ENCODE measurements around the gene STH.

The STH gene

GRCh38 chr17:46024590-46024989 lies 25.5 kb downstream of the STH start:
- Histone ChIP-seq H3K27ac (ENCODE audit: low read depth, low read length) (no peak overlapping the region), H3K4me1 (ENCODE audit: control insufficient read depth in 1 of 2, insufficient read depth in 2 of 2, low read length in 2 of 2) (no peaks in the 10 kb centered on the region), H3K4me3 (ENCODE audit: low read depth, low read length) (no peak overlapping the region), H4K12ac (ENCODE audit: low read depth, low read length) (no peak overlapping the region), H3K79me2 (ENCODE audit: control insufficient read depth, insufficient read depth, low read length, poor library complexity) (no peaks in the 10 kb centered on the region), H3K18ac (ENCODE audit: low read length) (no peak overlapping the region), H2BK120ac (ENCODE audit: insufficient read depth, low read length, poor library complexity) (no peak overlapping the region), H3K27me3 (ENCODE audit: insufficient read depth, low read length) (no peaks in the 10 kb centered on the region), H3K9ac (ENCODE audit: low read length) (no peak overlapping the region), H3K4me2 (ENCODE audit: low read length) (no peak overlapping the region), H2AFZ (ENCODE audit: insufficient read depth, low read length, poor library complexity) (no peak overlapping the region), H2AK5ac (ENCODE audit: low read length) (no peak overlapping the region), H3K4ac (ENCODE audit: low read depth, low read length) (no peak overlapping the region), H3K36me3 (ENCODE audit: control insufficient read depth in 1 of 2, insufficient read depth in 2 of 2, low read length in 2 of 2) (peaks cover 39 to 56% of the 10 kb centered on the region in 2 experiments), H4K8ac (ENCODE audit: low read depth, low read length) (no peak overlapping the region), H4K91ac (ENCODE audit: low read depth, low read length) (no peak overlapping the region), H2BK12ac (ENCODE audit: low read length) (no peak overlapping the region), H3K79me1 (ENCODE audit: low read length) (no peaks in the 10 kb centered on the region), H2BK5ac (ENCODE audit: low read depth, low read length, poor library complexity) (no peak overlapping the region), H3K9me3 (ENCODE audit: insufficient read depth, low read depth, low read length) (peaks cover 3% of the 10 kb centered on the region), H3K14ac (ENCODE audit: low read length) (no peak overlapping the region), H3K23ac (ENCODE audit: low read length) (no peak overlapping the region)
- WGBS (ENCODE audit: extremely low coverage, insufficient coverage, insufficient read length), result no CpG with 5 or more reads among the region's 14 CpGs
- no peak for DNase-seq

GRCh38 chr17:46025060-46025459 lies 26.0 kb downstream of the STH start:
- Histone ChIP-seq H3K79me1 (ENCODE audit: low read length) (no peaks in the 10 kb centered on the region), H4K91ac (ENCODE audit: low read depth, low read length) (no peak overlapping the region), H3K23ac (ENCODE audit: low read length) (no peak overlapping the region), H2BK12ac (ENCODE audit: low read length) (no peak overlapping the region), H4K8ac (ENCODE audit: low read depth, low read length) (no peak overlapping the region), H3K9ac (ENCODE audit: low read length) (no peak overlapping the region), H3K36me3 (ENCODE audit: control insufficient read depth in 1 of 2, insufficient read depth in 2 of 2, low read length in 2 of 2) (peaks cover 39 to 56% of the 10 kb centered on the region in 2 experiments), H3K18ac (ENCODE audit: low read length) (no peak overlapping the region), H2BK120ac (ENCODE audit: insufficient read depth, low read length, poor library complexity) (no peak overlapping the region), H3K9me3 (ENCODE audit: insufficient read depth, low read depth, low read length) (peaks cover 3% of the 10 kb centered on the region), H3K27me3 (ENCODE audit: insufficient read depth, low read length) (no peaks in the 10 kb centered on the region), H4K12ac (ENCODE audit: low read depth, low read length) (no peak overlapping the region), H3K4me3 (ENCODE audit: low read depth, low read length) (no peak overlapping the region), H3K14ac (ENCODE audit: low read length) (no peak overlapping the region), H2BK5ac (ENCODE audit: low read depth, low read length, poor library complexity) (no peak overlapping the region), H3K27ac (ENCODE audit: low read depth, low read length) (no peak overlapping the region), H3K4me2 (ENCODE audit: low read length) (no peak overlapping the region), H2AK5ac (ENCODE audit: low read length) (no peak overlapping the region), H3K4ac (ENCODE audit: low read depth, low read length) (no peak overlapping the region), H2AFZ (ENCODE audit: insufficient read depth, low read length, poor library complexity) (no peak overlapping the region), H3K79me2 (ENCODE audit: control insufficient read depth, insufficient read depth, low read length, poor library complexity) (no peaks in the 10 kb centered on the region), H3K4me1 (ENCODE audit: control insufficient read depth in 1 of 2, insufficient read depth in 2 of 2, low read length in 2 of 2) (no peaks in the 10 kb centered on the region)
- no peak for DNase-seq
- WGBS (ENCODE audit: extremely low coverage, insufficient coverage, insufficient read length), result no CpG with 5 or more reads among the region's 10 CpGs

GRCh38 chr17:46025510-46026165 lies 26.6 kb downstream of the STH start:
- H3K23ac ChIP-seq (ENCODE audit: low read length), result peak overlapping the region; percentile 64
- no peaks in the 10 kb centered on the region for H3K79me2 ChIP-seq (ENCODE audit: control insufficient read depth, insufficient read depth, low read length, poor library complexity)
- peaks cover 40 to 58% of the 10 kb centered on the region in 2 experiments for H3K36me3 ChIP-seq (ENCODE audit: control insufficient read depth in 1 of 2, insufficient read depth in 2 of 2, low read length in 2 of 2)
- no peaks in the 10 kb centered on the region for H3K27me3 ChIP-seq (ENCODE audit: insufficient read depth, low read length)
- peaks cover 2% of the 10 kb centered on the region for H3K9me3 ChIP-seq (ENCODE audit: insufficient read depth, low read depth, low read length)
- no peak overlapping the region for H3K4me2 ChIP-seq (ENCODE audit: low read length)
- no peak for DNase-seq
- peak overlapping the region; percentile 27 for H3K4me3 ChIP-seq (ENCODE audit: low read depth, low read length)
- H3K4me1 ChIP-seq (ENCODE audit: control insufficient read depth in 1 of 2, insufficient read depth in 2 of 2, low read length in 2 of 2), result no peaks in the 10 kb centered on the region
- no peaks in the 10 kb centered on the region for H3K79me1 ChIP-seq (ENCODE audit: low read length)
- no peak overlapping the region for H4K12ac ChIP-seq (ENCODE audit: low read depth, low read length)
- no peak overlapping the region for H3K14ac ChIP-seq (ENCODE audit: low read length)
- H3K4ac ChIP-seq (ENCODE audit: low read depth, low read length), result no peak overlapping the region
- no peak overlapping the region for H3K27ac ChIP-seq (ENCODE audit: low read depth, low read length)
- no peak overlapping the region for H2AK5ac ChIP-seq (ENCODE audit: low read length)
- H3K9ac ChIP-seq (ENCODE audit: low read length), result no peak overlapping the region
- H2BK5ac ChIP-seq (ENCODE audit: low read depth, low read length, poor library complexity), result no peak overlapping the region
- H2BK120ac ChIP-seq (ENCODE audit: insufficient read depth, low read length, poor library complexity), result no peak overlapping the region
- no peak overlapping the region for H4K8ac ChIP-seq (ENCODE audit: low read depth, low read length)
- no peak overlapping the region for H2AFZ ChIP-seq (ENCODE audit: insufficient read depth, low read length, poor library complexity)
- WGBS (ENCODE audit: extremely low coverage, insufficient coverage, insufficient read length), result no CpG with 5 or more reads among the region's 8 CpGs
- no peak overlapping the region for H3K18ac ChIP-seq (ENCODE audit: low read length)
- H2BK12ac ChIP-seq (ENCODE audit: low read length), result no peak overlapping the region
- H4K91ac ChIP-seq (ENCODE audit: low read depth, low read length), result no peak overlapping the region

- Histone ChIP-seq H3K23ac (ENCODE audit: low read length) (no peak overlapping the region), H3K18ac (ENCODE audit: low read length) (no peak overlapping the region), H3K9ac (ENCODE audit: low read length) (no peak overlapping the region), H3K27ac (ENCODE audit: low read depth, low read length) (no peak overlapping the region), H3K79me2 (ENCODE audit: control insufficient read depth, insufficient read depth, low read length, poor library complexity) (no peaks in the 10 kb centered on the region), H3K4me1 (ENCODE audit: control insufficient read depth in 1 of 2, insufficient read depth in 2 of 2, low read length in 2 of 2) (no peaks in the 10 kb centered on the region), H2BK120ac (ENCODE audit: insufficient read depth, low read length, poor library complexity) (no peak overlapping the region), H2AK5ac (ENCODE audit: low read length) (no peak overlapping the region), H2BK12ac (ENCODE audit: low read length) (no peak overlapping the region), H3K27me3 (ENCODE audit: insufficient read depth, low read length) (no peaks in the 10 kb centered on the region), H4K8ac (ENCODE audit: low read depth, low read length) (no peak overlapping the region), H2AFZ (ENCODE audit: insufficient read depth, low read length, poor library complexity) (no peak overlapping the region), H3K4ac (ENCODE audit: low read depth, low read length) (no peak overlapping the region), H3K4me2 (ENCODE audit: low read length) (no peak overlapping the region), H3K79me1 (ENCODE audit: low read length) (no peaks in the 10 kb centered on the region), H3K36me3 (ENCODE audit: control insufficient read depth in 1 of 2, insufficient read depth in 2 of 2, low read length in 2 of 2) (peaks cover 47 to 62% of the 10 kb centered on the region in 2 experiments), H3K9me3 (ENCODE audit: insufficient read depth, low read depth, low read length) (peaks cover 2% of the 10 kb centered on the region), H3K4me3 (ENCODE audit: low read depth, low read length) (no peak overlapping the region), H4K91ac (ENCODE audit: low read depth, low read length) (no peak overlapping the region), H2BK5ac (ENCODE audit: low read depth, low read length, poor library complexity) (no peak overlapping the region), H3K14ac (ENCODE audit: low read length) (no peak overlapping the region), H4K12ac (ENCODE audit: low read depth, low read length) (no peak overlapping the region)
- DNase-seq, result no peak
- no CpG with 5 or more reads among the region's 17 CpGs for WGBS (ENCODE audit: extremely low coverage, insufficient coverage, insufficient read length)
Measured at GRCh38 chr17:46026166-46027047, 27.4 kb downstream of the STH start.
